Measurements from ENCODE around the gene BRIX1. TPM values are rescaled to one million over a fixed set of nuclear protein-coding genes. Genes with fewer than 3 reads are reported as not detected.

The BRIX1 gene
- total RNA-seq, 1 donor from 2014 or later = 40.1 TPM

DNA sequence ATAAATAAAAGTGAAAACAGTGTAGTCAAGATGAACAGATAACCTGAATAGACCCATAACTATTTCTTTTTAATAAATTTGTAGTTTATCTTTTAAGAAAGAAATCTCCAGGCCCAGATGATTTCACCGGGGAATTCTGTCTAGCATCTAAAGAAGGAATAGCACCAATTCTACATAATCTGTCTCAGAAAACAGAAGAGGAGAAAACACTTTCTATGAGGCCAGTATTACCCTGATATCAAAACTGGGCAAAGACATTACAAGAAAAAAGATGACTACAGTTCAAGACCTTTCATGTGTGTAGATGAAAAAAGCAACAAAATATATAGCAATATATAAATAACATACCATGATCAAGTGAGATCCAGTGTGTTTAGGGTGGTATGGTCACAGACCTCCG lies 45.1 kb upstream of the BRIX1 start:
- DNase-seq (ENCODE audit: low read depth) = no peak
- TF ChIP-seq CTCF (IDR thresholded peaks at IDR 0.05; ENCODE audit: insufficient read depth, low read length, poor library complexity, severe bottlenecking) = no peak
- Histone ChIP-seq H3K4me3 (ENCODE audit: low read depth, low read length) (no peak overlapping the region), H3K27me3 (ENCODE audit: control insufficient read depth, insufficient read depth, low read length) (no peaks in the 10 kb centered on the region), H3K36me3 (ENCODE audit: control insufficient read depth, insufficient read depth, low read length) (no peaks in the 10 kb centered on the region)

DNA sequence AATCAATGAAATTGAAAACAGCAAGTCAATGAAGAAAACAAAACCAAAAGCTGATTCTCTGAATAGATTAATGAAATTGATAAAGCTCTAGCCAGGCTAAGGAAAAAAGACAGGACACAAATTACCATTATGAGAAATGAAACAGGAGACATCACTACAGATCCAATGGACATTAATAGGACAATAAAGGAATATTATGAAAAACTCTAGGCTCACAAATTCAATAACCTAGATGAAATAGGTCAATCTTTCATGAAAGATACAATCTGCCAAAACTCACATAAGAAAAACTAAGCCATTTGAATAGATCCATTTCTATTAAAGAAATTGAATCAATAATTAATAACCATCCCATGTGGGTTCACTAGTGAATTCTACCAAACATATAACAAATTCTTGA lies 39.2 kb upstream of the BRIX1 start:
- DNase-seq (ENCODE audit: low read depth) = no peak
- no peak for TF ChIP-seq CTCF (IDR thresholded peaks at IDR 0.05; ENCODE audit: insufficient read depth, low read length, poor library complexity, severe bottlenecking)
- Histone ChIP-seq H3K4me3 (ENCODE audit: low read depth, low read length) (no peak overlapping the region), H3K36me3 (ENCODE audit: control insufficient read depth, insufficient read depth, low read length) (no peaks in the 10 kb centered on the region), H3K27me3 (ENCODE audit: control insufficient read depth, insufficient read depth, low read length) (no peaks in the 10 kb centered on the region)

GRCh38 chr5:34881246-34881645 lies 34.3 kb upstream of the BRIX1 start:
- no peak for DNase-seq (ENCODE audit: low read depth)
- TF ChIP-seq CTCF (IDR thresholded peaks at IDR 0.05; ENCODE audit: insufficient read depth, low read length, poor library complexity, severe bottlenecking) = no peak
- H3K4me3 ChIP-seq (ENCODE audit: low read depth, low read length) = no peak overlapping the region
- H3K36me3 ChIP-seq (ENCODE audit: control insufficient read depth, insufficient read depth, low read length) = no peaks in the 10 kb centered on the region
- H3K27me3 ChIP-seq (ENCODE audit: control insufficient read depth, insufficient read depth, low read length) = no peaks in the 10 kb centered on the region

- no peak for TF ChIP-seq CTCF (IDR thresholded peaks at IDR 0.05; ENCODE audit: insufficient read depth, low read length, poor library complexity, severe bottlenecking)
- Histone ChIP-seq H3K36me3 (ENCODE audit: control insufficient read depth, insufficient read depth, low read length) (no peaks in the 10 kb centered on the region), H3K4me3 (ENCODE audit: low read depth, low read length) (no peak overlapping the region), H3K27me3 (ENCODE audit: control insufficient read depth, insufficient read depth, low read length) (no peaks in the 10 kb centered on the region)
- DNase-seq (ENCODE audit: low read depth) = no peak
These were observed 29.0 kb upstream of the BRIX1 start for GRCh38 chr5:34886392-34887119.

DNA sequence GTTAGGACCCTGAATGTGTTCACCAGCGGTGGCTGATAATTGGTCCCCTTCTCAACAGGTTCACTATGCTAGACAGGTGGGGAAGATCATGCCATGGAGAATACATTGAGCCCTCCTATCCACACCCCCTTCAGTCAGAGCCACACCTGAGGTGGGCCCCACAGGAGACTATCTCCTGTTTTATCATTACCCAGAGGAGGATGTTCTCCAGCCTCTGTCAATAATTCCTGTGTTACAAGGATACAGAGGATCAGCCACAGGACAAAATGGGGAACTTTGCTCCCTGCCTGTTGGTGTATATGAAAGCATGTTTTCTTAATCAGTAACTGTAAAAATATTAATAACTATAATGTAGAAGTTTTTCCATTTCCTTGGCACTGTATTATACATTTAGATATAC lies 26.1 kb upstream of the BRIX1 start:
- H3K27me3 ChIP-seq (ENCODE audit: control insufficient read depth, insufficient read depth, low read length) = no peaks in the 10 kb centered on the region
- no peak for DNase-seq (ENCODE audit: low read depth)
- no peaks in the 10 kb centered on the region for H3K36me3 ChIP-seq (ENCODE audit: control insufficient read depth, insufficient read depth, low read length)
- H3K4me3 ChIP-seq (ENCODE audit: low read depth, low read length) = no peak overlapping the region
- TF ChIP-seq CTCF (IDR thresholded peaks at IDR 0.05; ENCODE audit: insufficient read depth, low read length, poor library complexity, severe bottlenecking) = no peak

GRCh38 chr5:34891981-34892380 lies 23.5 kb upstream of the BRIX1 start:
- TF ChIP-seq CTCF (IDR thresholded peaks at IDR 0.05; ENCODE audit: insufficient read depth, low read length, poor library complexity, severe bottlenecking) = no peak
- H3K36me3 ChIP-seq (ENCODE audit: control insufficient read depth, insufficient read depth, low read length) = no peaks in the 10 kb centered on the region
- no peaks in the 10 kb centered on the region for H3K27me3 ChIP-seq (ENCODE audit: control insufficient read depth, insufficient read depth, low read length)
- H3K4me3 ChIP-seq (ENCODE audit: low read depth, low read length) = no peak overlapping the region
- no peak for DNase-seq (ENCODE audit: low read depth)
